Smooth muscle cell (in vitro differentiated cells): ENCODE data around the gene TAS2R7. TPM values are rescaled to one million over a fixed set of nuclear protein-coding genes. Genes with fewer than 3 reads are reported as not detected.

ENCODE experiments used
- DNase-seq: peaks from one replicate; lab custom pipeline; 2025; ENCODE audit not compliant: unreplicated experiment; lab: John Stamatoyannopoulos, UW
- H2AFZ ChIP-seq: fragments of 200-600 bp; sonication (generic); 2 replicates; pipeline ENCODE4 v1.6.0; 2016; ENCODE audit warnings: antibody characterized with exemption, low read depth, mild to moderate bottlenecking
- H3F3A ChIP-seq: fragments of 200-600 bp; sonication (generic); 2 replicates; pipeline ENCODE4 v1.6.0; 2017; ENCODE audit warnings: antibody characterized with exemption, low read depth
- H3K27ac ChIP-seq: fragments of 200-600 bp; sonication (generic); 2 replicates; pipeline ENCODE4 v1.5.1; 2016; ENCODE audit warnings: low read depth, mild to moderate bottlenecking
- H3K27me3 ChIP-seq: fragments of 200-600 bp; sonication (generic); 2 replicates; pipeline ENCODE4 v1.6.1; 2016; ENCODE audit warnings: low read depth, mild to moderate bottlenecking
- H3K36me3 ChIP-seq: fragments of 200-600 bp; sonication (generic); 2 replicates; pipeline ENCODE4 v1.5.1; 2016; ENCODE audit warnings: low read depth
- H3K4me1 ChIP-seq: fragments of 200-600 bp; sonication (generic); 2 replicates; pipeline ENCODE4 v1.5.1; 2016; ENCODE audit warnings: low read depth
- H3K4me2 ChIP-seq: fragments of 200-600 bp; sonication (generic); 2 replicates; pipeline ENCODE4 v1.6.0; 2016; ENCODE audit warnings: mild to moderate bottlenecking
- H3K4me3 ChIP-seq: fragments of 200-600 bp; sonication (generic); 2 replicates; pipeline ENCODE4 v1.5.1; 2016; ENCODE audit warnings: mild to moderate bottlenecking
- H3K79me2 ChIP-seq: fragments of 200-600 bp; sonication (generic); 2 replicates; pipeline ENCODE4 v1.6.0; 2016; ENCODE audit warnings: low read depth, mild to moderate bottlenecking
- H3K9ac ChIP-seq: fragments of 200-600 bp; sonication (generic); 2 replicates; pipeline ENCODE4 v1.6.0; 2016; ENCODE audit warnings: low read depth
- H3K9me3 ChIP-seq: fragments of 200-600 bp; sonication (generic); replicated peaks from 2 replicates; pipeline ENCODE4 v1.5.1; 2016; ENCODE audit warnings: low read depth
- H4K20me1 ChIP-seq: fragments of 200-600 bp; sonication (generic); 2 replicates; pipeline ENCODE4 v1.6.0; 2016; ENCODE audit warnings: low read depth
- WGBS: methylation state at CpG from one replicate; pipeline ENCODE4 v1.1.7; 2016; ENCODE audit warnings: low lambda C conversion rate; 5-methylcytosine and 5-hydroxymethylcytosine counted together
- polyA plus RNA-seq: library from polyadenylated mRNA; unstranded; fragments of >200 nt; fragmentation: Nextera tagmentation; extraction: Ambion mirVana; gene quantifications from 2 replicates; pipeline ENCODE4 v1.2.1, GENCODE V29; 2016
- total RNA-seq: library from RNA; depleted of rRNA; stranded (reverse); fragments of >200 nt; gene quantifications from 2 replicates; pipeline ENCODE4 v1.2.3, GENCODE V29; 2014
- TF ChIP-seq, protein P1 (sequence below): fragments of 200-600 bp; sonication (generic); IDR thresholded peaks from 2 replicates; pipeline ENCODE4 v1.5.1; 2017; ENCODE audit warnings: borderline replicate concordance, mild to moderate bottlenecking, antibody characterized with exemption; ENCODE audit not compliant: insufficient read depth, poor library complexity, severe bottlenecking

The TAS2R7 gene
- total and polyA plus RNA-seq, 2 experiments from 2014 or later: not detected

DNA sequence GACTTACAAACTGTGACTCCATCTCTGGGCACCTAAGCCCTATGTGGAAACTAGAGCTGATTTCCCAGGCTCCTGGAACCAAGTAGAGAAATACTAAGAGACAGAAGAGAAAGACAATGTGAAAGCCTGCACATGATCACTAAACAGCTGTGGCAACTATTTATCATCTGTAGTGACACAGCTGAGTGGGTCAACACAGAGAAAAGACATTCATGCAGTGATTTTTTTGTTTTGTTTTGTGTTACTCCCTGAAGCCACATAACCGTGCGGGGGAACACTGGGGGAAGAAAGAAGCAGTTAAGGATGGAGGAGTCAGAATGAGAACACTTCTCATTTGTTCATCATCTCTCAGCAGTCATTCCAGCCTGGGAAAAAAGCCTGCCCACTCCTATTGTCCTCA lies 45.3 kb upstream of the TAS2R7 start:
- Histone ChIP-seq H3K4me2 (no peak overlapping the region), H3K4me3 (no peak overlapping the region), H4K20me1 (no peaks in the 10 kb centered on the region), H3K9ac (no peak overlapping the region), H3K27me3 (no peaks in the 10 kb centered on the region), H3K79me2 (no peaks in the 10 kb centered on the region), H3K36me3 (peaks cover 4% of the 10 kb centered on the region), H3F3A (no peaks in the 10 kb centered on the region), H3K4me1 (no peaks in the 10 kb centered on the region), H2AFZ (no peak overlapping the region), H3K9me3 (no peaks in the 10 kb centered on the region), H3K27ac (no peak overlapping the region)
- 44% methylated on average over 2 of the region's 2 CpGs for WGBS
- no peak for DNase-seq
- TF ChIP-seq, protein P1, sequence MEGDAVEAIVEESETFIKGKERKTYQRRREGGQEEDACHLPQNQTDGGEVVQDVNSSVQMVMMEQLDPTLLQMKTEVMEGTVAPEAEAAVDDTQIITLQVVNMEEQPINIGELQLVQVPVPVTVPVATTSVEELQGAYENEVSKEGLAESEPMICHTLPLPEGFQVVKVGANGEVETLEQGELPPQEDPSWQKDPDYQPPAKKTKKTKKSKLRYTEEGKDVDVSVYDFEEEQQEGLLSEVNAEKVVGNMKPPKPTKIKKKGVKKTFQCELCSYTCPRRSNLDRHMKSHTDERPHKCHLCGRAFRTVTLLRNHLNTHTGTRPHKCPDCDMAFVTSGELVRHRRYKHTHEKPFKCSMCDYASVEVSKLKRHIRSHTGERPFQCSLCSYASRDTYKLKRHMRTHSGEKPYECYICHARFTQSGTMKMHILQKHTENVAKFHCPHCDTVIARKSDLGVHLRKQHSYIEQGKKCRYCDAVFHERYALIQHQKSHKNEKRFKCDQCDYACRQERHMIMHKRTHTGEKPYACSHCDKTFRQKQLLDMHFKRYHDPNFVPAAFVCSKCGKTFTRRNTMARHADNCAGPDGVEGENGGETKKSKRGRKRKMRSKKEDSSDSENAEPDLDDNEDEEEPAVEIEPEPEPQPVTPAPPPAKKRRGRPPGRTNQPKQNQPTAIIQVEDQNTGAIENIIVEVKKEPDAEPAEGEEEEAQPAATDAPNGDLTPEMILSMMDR: no peak

- H3K9me3 ChIP-seq: no peaks in the 10 kb centered on the region
- H3K79me2 ChIP-seq: no peaks in the 10 kb centered on the region
- no peak for DNase-seq
- no peaks in the 10 kb centered on the region for H3F3A ChIP-seq
- WGBS: 100% methylated on average over 2 of the region's 2 CpGs
- H3K36me3 ChIP-seq: peaks cover 4% of the 10 kb centered on the region
- no peak overlapping the region for H3K27ac ChIP-seq
- no peaks in the 10 kb centered on the region for H3K27me3 ChIP-seq
- H2AFZ ChIP-seq: no peak overlapping the region
- H3K4me1 ChIP-seq: no peaks in the 10 kb centered on the region
- no peaks in the 10 kb centered on the region for H4K20me1 ChIP-seq
- no peak overlapping the region for H3K9ac ChIP-seq
- TF ChIP-seq, protein P1: no peak
- H3K4me3 ChIP-seq: no peak overlapping the region
- no peak overlapping the region for H3K4me2 ChIP-seq
Observed at GRCh38 chr12:10842862-10843261, 40.4 kb upstream of the TAS2R7 start.

DNA sequence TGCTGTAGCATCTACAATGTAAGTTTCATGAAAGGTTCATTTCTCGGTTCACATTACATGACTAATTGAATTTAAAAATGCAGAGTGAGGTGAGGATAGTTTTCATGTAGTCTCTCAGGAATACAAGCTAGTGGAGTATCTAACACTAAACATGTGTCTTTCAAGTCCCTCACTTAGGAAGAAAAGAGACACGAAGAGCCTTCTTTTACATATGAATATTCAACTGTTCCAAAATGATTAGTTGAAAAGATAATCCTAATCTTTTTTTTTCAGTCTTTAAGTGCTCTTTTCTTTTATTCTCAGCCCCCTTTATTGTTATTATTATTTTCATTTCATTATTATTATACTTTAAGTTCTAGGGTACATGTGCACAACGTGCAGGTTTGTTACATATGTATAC lies 36.0 kb upstream of the TAS2R7 start:
- no peaks in the 10 kb centered on the region for H3K4me1 ChIP-seq
- no peak overlapping the region for H3K4me2 ChIP-seq
- no peaks in the 10 kb centered on the region for H3K36me3 ChIP-seq
- H2AFZ ChIP-seq: no peak overlapping the region
- H4K20me1 ChIP-seq: no peaks in the 10 kb centered on the region
- H3K79me2 ChIP-seq: no peaks in the 10 kb centered on the region
- TF ChIP-seq, protein P1: no peak
- H3K9ac ChIP-seq: no peak overlapping the region
- no peak for DNase-seq
- H3F3A ChIP-seq: no peaks in the 10 kb centered on the region
- no peak overlapping the region for H3K4me3 ChIP-seq
- no peaks in the 10 kb centered on the region for H3K27me3 ChIP-seq
- no peak overlapping the region for H3K27ac ChIP-seq
- H3K9me3 ChIP-seq: no peaks in the 10 kb centered on the region
- WGBS: 80% methylated on average over 3 of the region's 3 CpGs

- Histone ChIP-seq H3K27ac (no peak overlapping the region), H3K79me2 (no peaks in the 10 kb centered on the region), H3K4me1 (no peaks in the 10 kb centered on the region), H3K4me2 (no peak overlapping the region), H3F3A (no peaks in the 10 kb centered on the region), H3K36me3 (no peaks in the 10 kb centered on the region), H3K9ac (no peak overlapping the region), H3K4me3 (no peak overlapping the region), H4K20me1 (no peaks in the 10 kb centered on the region), H3K9me3 (no peaks in the 10 kb centered on the region), H2AFZ (no peak overlapping the region), H3K27me3 (no peaks in the 10 kb centered on the region)
- no peak for DNase-seq
- TF ChIP-seq, protein P1: no peak
- WGBS: 96% methylated on average over 1 of the region's 1 CpG
Observed at GRCh38 chr12:10829994-10830393, 27.6 kb upstream of the TAS2R7 start.
